ENCODE results near the gene ARSA.

DNA sequence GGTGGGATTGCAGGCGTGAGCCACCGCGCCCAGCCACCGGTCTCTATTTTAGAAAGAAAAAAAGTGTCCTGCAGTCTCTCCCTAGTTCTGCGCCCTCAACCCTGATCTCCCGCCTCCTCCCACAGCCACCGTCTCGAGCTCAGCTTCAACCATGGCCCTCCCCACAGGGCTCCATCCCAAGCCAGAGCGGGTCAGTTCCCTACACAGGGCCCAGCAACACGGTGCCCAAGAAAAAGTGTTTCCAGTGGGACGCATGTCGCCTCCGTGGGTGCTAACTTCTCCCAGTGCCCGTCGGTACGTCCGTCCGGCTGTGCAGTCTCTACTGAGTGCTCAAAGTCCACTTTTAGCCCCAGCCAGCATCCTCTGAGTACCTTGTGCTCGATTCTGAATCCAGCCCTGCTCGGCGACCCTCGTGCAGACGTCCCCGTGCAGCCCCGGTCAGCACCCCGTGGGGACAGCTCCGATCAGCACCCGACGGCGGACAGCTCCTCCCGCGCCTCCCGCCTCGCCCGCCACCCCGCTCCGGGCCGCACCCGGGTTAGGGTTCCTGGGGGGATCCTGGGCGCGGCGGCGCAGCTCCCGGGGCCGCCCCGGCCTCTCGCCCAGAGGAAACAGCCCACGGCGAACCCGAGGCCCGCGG lies 28.0 kb downstream of the ARSA start:
- TF ChIP-seq, protein P1, sequence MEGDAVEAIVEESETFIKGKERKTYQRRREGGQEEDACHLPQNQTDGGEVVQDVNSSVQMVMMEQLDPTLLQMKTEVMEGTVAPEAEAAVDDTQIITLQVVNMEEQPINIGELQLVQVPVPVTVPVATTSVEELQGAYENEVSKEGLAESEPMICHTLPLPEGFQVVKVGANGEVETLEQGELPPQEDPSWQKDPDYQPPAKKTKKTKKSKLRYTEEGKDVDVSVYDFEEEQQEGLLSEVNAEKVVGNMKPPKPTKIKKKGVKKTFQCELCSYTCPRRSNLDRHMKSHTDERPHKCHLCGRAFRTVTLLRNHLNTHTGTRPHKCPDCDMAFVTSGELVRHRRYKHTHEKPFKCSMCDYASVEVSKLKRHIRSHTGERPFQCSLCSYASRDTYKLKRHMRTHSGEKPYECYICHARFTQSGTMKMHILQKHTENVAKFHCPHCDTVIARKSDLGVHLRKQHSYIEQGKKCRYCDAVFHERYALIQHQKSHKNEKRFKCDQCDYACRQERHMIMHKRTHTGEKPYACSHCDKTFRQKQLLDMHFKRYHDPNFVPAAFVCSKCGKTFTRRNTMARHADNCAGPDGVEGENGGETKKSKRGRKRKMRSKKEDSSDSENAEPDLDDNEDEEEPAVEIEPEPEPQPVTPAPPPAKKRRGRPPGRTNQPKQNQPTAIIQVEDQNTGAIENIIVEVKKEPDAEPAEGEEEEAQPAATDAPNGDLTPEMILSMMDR (IDR thresholded peaks at IDR 0.05): no peak
- TF ChIP-seq POLR2AphosphoS5 (IDR thresholded peaks at IDR 0.05; ENCODE audit: insufficient read depth in 1 of 2, low read depth in 1 of 2) (peak in 1 of 2 donors; percentile 12), POLR2A (IDR thresholded peaks at IDR 0.05) (no peak)
